Natural killer cell (primary cell): ENCODE results near the gene C22orf39. TPM values are rescaled to one million over a fixed set of nuclear protein-coding genes. Genes with fewer than 3 reads are reported as not detected.

Experiments used
- ATAC-seq, 3 donors: fragments of 150-1000 bp in 2 of 3; fragments of 200-7000 bp in 1 of 3; cut with Tn5 transposase; 1 replicate in 1 of 3; 2 replicates in 2 of 3; pipeline ENCODE4 v1.10.0; 2021; ENCODE audit warnings: mild to moderate bottlenecking in 2 of 3, moderate library complexity in 2 of 3
- DNase-seq, 2 donors: peaks; one replicate each; pipeline versions ENCODE4 v3.0.0 to v3.0.0-alpha.2; 2013 to 2021; ENCODE audit warnings: mixed read lengths in 1 of 2
- H3K27ac ChIP-seq: one replicate; pipeline ENCODE4 v1.5.1; 2013; ENCODE audit warnings: mild to moderate bottlenecking, low read length
- H3K27me3 ChIP-seq: one replicate; pipeline ENCODE4 v1.6.1; 2013; ENCODE audit warnings: low read length; ENCODE audit not compliant: control insufficient read depth, insufficient read depth
- H3K36me3 ChIP-seq: one replicate; pipeline ENCODE4 v1.6.1; 2013; ENCODE audit warnings: low read length; ENCODE audit not compliant: control insufficient read depth, insufficient read depth
- H3K4me1 ChIP-seq: one replicate; pipeline ENCODE4 v1.6.1; 2013; ENCODE audit warnings: low read length; ENCODE audit not compliant: control insufficient read depth, insufficient read depth
- H3K4me3 ChIP-seq: one replicate; pipeline ENCODE4 v1.5.1; 2013; ENCODE audit warnings: low read length
- H3K9me3 ChIP-seq: one replicate; pipeline ENCODE4 v1.6.1; 2013; ENCODE audit warnings: low read length; ENCODE audit not compliant: control insufficient read depth, insufficient read depth
- H3K27ac Mint-ChIP-seq, 2 donors: one replicate each; pipeline ENCODE4 v1.8.0; 2022; ENCODE audit warnings: mild to moderate bottlenecking in 2 of 2, mixed read lengths in 2 of 2, moderate library complexity in 1 of 2
- H3K27me3 Mint-ChIP-seq, 2 donors: one replicate each; pipeline ENCODE4 v1.8.0; 2022; ENCODE audit warnings: low read depth in 2 of 2, mixed read lengths in 2 of 2
- H3K36me3 Mint-ChIP-seq: one replicate; pipeline ENCODE4 v1.8.0; 2022; ENCODE audit warnings: mixed read lengths
- H3K4me1 Mint-ChIP-seq, 2 donors: one replicate each; pipeline ENCODE4 v1.8.0; 2022; ENCODE audit warnings: mixed read lengths in 2 of 2
- H3K4me3 Mint-ChIP-seq: one replicate; pipeline ENCODE4 v1.8.0; 2022; ENCODE audit warnings: mild to moderate bottlenecking, moderate library complexity, mixed read lengths
- H3K9me3 Mint-ChIP-seq, 2 donors: one replicate each; pipeline ENCODE4 v1.8.0; 2022; ENCODE audit warnings: mixed read lengths in 2 of 2
- CTCF ChIP-seq: fragments of 200-600 bp; IDR thresholded peaks from one replicate; pipeline ENCODE4 v1.8.0; 2022; ENCODE audit warnings: antibody characterized with exemption
- WGBS: methylation state at CpG from one replicate; pipeline ENCODE4 v1.1.7; 2013; ENCODE audit warnings: missing lambda C conversion rate; ENCODE audit not compliant: insufficient coverage; 5-methylcytosine and 5-hydroxymethylcytosine counted together
- intact Hi-C: fragments of 100-400 bp; cut with micrococcal nuclease; formaldehyde crosslinking; loops from one replicate; pipeline ENCODE4 v1.14.2; 2022
- total RNA-seq, 4 donors: library from RNA; stranded (reverse); fragments of 120-200 nt in 1 of 4; gene quantifications; one replicate each; pipeline versions ENCODE4 v1.2.3 to v1.2.4, GENCODE V29; 2013 to 2022

The C22orf39 gene
- total RNA-seq, 3 donors from 2014 or later (not counting 1 experiment from before 2014, with no cell fraction given) = 45.4 to 53.3 (median 50.2) TPM

- H3K27me3 Mint-ChIP-seq = no peaks in the 10 kb centered on the region
- no peaks in the 10 kb centered on the region for H3K9me3 Mint-ChIP-seq
- Histone ChIP-seq H3K4me1 (no peaks in the 10 kb centered on the region), H3K36me3 (no peaks in the 10 kb centered on the region), H3K27ac (no peak overlapping the region), H3K9me3 (no peaks in the 10 kb centered on the region), H3K27me3 (no peaks in the 10 kb centered on the region), H3K4me3 (no peak overlapping the region)
- DNase-seq (peak in 1 of 2 donors; percentile 65), ATAC-seq (no peak)
- TF ChIP-seq CTCF = no peak
- H3K27ac Mint-ChIP-seq = no peak overlapping the region
- H3K4me1 Mint-ChIP-seq = no peaks in the 10 kb centered on the region
- no peak overlapping the region for H3K4me3 Mint-ChIP-seq
- 74% methylated on average over 5 of the region's 5 CpGs for WGBS
- intact Hi-C loops = loop anchor here (1.0 kb wide), 1 partner anchor 135 kb away; no protein-coding TSS in a partner anchor
- no peaks in the 10 kb centered on the region for H3K36me3 Mint-ChIP-seq
These were observed 48.2 kb upstream of the C22orf39 start for GRCh38 chr22:19495562-19496323.

GRCh38 chr22:19494676-19495173, 47.2 kb upstream of the C22orf39 start:
- DNase-seq = no peak
- ATAC-seq = no peak
- Histone ChIP-seq H3K36me3 (no peaks in the 10 kb centered on the region), H3K27ac (no peak overlapping the region), H3K4me3 (no peak overlapping the region), H3K4me1 (no peaks in the 10 kb centered on the region), H3K9me3 (no peaks in the 10 kb centered on the region), H3K27me3 (no peaks in the 10 kb centered on the region)
- intact Hi-C loops = no loop called here
- Mint-ChIP-seq H3K27me3 (no peaks in the 10 kb centered on the region), H3K4me1 (no peaks in the 10 kb centered on the region), H3K4me3 (no peak overlapping the region), H3K27ac (no peak overlapping the region), H3K9me3 (no peaks in the 10 kb centered on the region), H3K36me3 (no peaks in the 10 kb centered on the region)
- TF ChIP-seq CTCF = no peak
- 98% methylated on average over 5 of the region's 6 CpGs for WGBS

GRCh38 chr22:19494001-19494560, 46.6 kb upstream of the C22orf39 start:
- Mint-ChIP-seq H3K27me3 (no peaks in the 10 kb centered on the region), H3K27ac (no peak overlapping the region), H3K36me3 (no peaks in the 10 kb centered on the region), H3K9me3 (no peaks in the 10 kb centered on the region), H3K4me3 (no peak overlapping the region), H3K4me1 (no peaks in the 10 kb centered on the region)
- Histone ChIP-seq H3K4me1 (no peaks in the 10 kb centered on the region), H3K9me3 (no peaks in the 10 kb centered on the region), H3K4me3 (no peak overlapping the region), H3K27ac (no peak overlapping the region), H3K27me3 (no peaks in the 10 kb centered on the region), H3K36me3 (no peaks in the 10 kb centered on the region)
- intact Hi-C loops = no loop called here
- no peak for ATAC-seq
- TF ChIP-seq CTCF = no peak
- WGBS = 97% methylated on average over 8 of the region's 8 CpGs
- no peak for DNase-seq
